Retinal pigment epithelial cell (primary cell): Measurements from ENCODE around the gene TEX36.
A peak's percentile ranks its signal among the peaks of the same experiment; 100 is the strongest.

Experiments used
- DNase-seq: peaks from one replicate; pipeline ENCODE4 v3.0.0-alpha.2; 2010; ENCODE audit warnings: low read depth
- H3K4me3 ChIP-seq: 2 replicates; pipeline ENCODE4 v1.5.1; 2011; ENCODE audit warnings: mild to moderate bottlenecking, low read length, control low read depth, moderate library complexity
- CTCF ChIP-seq: conservative IDR thresholded peaks from 2 replicates; pipeline ENCODE4 v1.5.1; 2011; ENCODE audit warnings: low read depth, low read length, control low read depth, inconsistent platforms

TEX36 gene

GRCh38 chr10:125711110-125711750 lies 28.3 kb upstream of the TEX36 start:
- no peak overlapping the region for H3K4me3 ChIP-seq
- DNase-seq = no peak
- TF ChIP-seq CTCF = no peak

GRCh38 chr10:125709553-125710474 lies 26.9 kb upstream of the TEX36 start:
- TF ChIP-seq CTCF = no peak
- no peak for DNase-seq
- no peak overlapping the region for H3K4me3 ChIP-seq

- no peak for TF ChIP-seq CTCF
- no peak for DNase-seq
- no peak overlapping the region for H3K4me3 ChIP-seq
Observed at GRCh38 chr10:125708971-125709503, 26.1 kb upstream of the TEX36 start.

GRCh38 chr10:125707541-125708468 lies 24.8 kb upstream of the TEX36 start:
- no peak for DNase-seq
- H3K4me3 ChIP-seq = no peak overlapping the region
- TF ChIP-seq CTCF = no peak

GRCh38 chr10:125700355-125700911 lies 17.5 kb upstream of the TEX36 start:
- no peak overlapping the region for H3K4me3 ChIP-seq
- no peak for DNase-seq
- peak; percentile 26 for TF ChIP-seq CTCF

- H3K4me3 ChIP-seq = no peak overlapping the region
- DNase-seq = no peak
- no peak for TF ChIP-seq CTCF
Observed at GRCh38 chr10:125699562-125700143, 16.7 kb upstream of the TEX36 start.
